Stomach (tissue), 9 donors: ENCODE results near the gene C10orf105. TPM values are rescaled to one million over a fixed set of nuclear protein-coding genes. Genes with fewer than 3 reads are reported as not detected.

ENCODE experiments used
- DNase-seq, 2 donors: peaks; one replicate each; pipeline versions ENCODE4 v3.0.0 to v3.0.0-alpha.2; 2013 to 2019
- H3K27ac ChIP-seq, 5 donors: fragments of 200-600 bp in 4 of 5; sonication (generic) in 4 of 5; one replicate each; pipeline ENCODE4 v1.5.1; 2013 to 2019; ENCODE audit warnings: mild to moderate bottlenecking in 1 of 5, moderate library complexity in 1 of 5
- H3K27me3 ChIP-seq, 3 donors: fragments of 200-600 bp; sonication (generic); one replicate each; pipeline ENCODE4 v1.5.1; 2017 to 2019; ENCODE audit warnings: mixed run types in 1 of 3
- H3K36me3 ChIP-seq, 4 donors: fragments of 200-600 bp; sonication (generic); 1 replicate in 3 of 4; 2 replicates in 1 of 4; pipeline ENCODE4 v1.5.1; 2016 to 2019
- H3K4me1 ChIP-seq, 4 donors: fragments of 200-600 bp; sonication (generic); one replicate each; pipeline ENCODE4 v1.5.1; 2016 to 2019
- H3K4me3 ChIP-seq, 4 donors: fragments of 200-600 bp; sonication (generic) in 3 of 4; one replicate each; pipeline ENCODE4 v1.5.1; 2016 to 2019; ENCODE audit warnings: mild to moderate bottlenecking in 1 of 4
- H3K9me3 ChIP-seq, 4 donors: fragments of 200-600 bp; sonication (generic); one replicate each; pipeline ENCODE4 v1.5.1; 2016 to 2019
- EP300 ChIP-seq: sonication (generic); formaldehyde crosslinking; IDR thresholded peaks from one replicate; pipeline ENCODE4 v1.6.1; 2017; ENCODE audit warnings: antibody characterized with exemption
- POLR2A ChIP-seq, 4 donors: fragments of 450-650 bp; IDR thresholded peaks; one replicate each; pipeline ENCODE4 v1.6.1; 2016; ENCODE audit warnings: antibody characterized with exemption in 4 of 4, control low read depth in 2 of 4, mild to moderate bottlenecking in 1 of 4, moderate library complexity in 1 of 4
- POLR2AphosphoS5 ChIP-seq, 3 donors: sonication (generic); formaldehyde crosslinking; IDR thresholded peaks; one replicate each; pipeline ENCODE4 v1.6.1; 2016; ENCODE audit warnings: antibody characterized with exemption in 3 of 3
- WGBS, 5 donors: extraction: QIAGEN DNeasy Blood & Tissue Kit in 3 of 5; methylation state at CpG; one replicate each; pipeline versions ENCODE4 v1.1.5 to v1.1.7; 2013 to 2018; 5-methylcytosine and 5-hydroxymethylcytosine counted together
- intact Hi-C: fragments of 100-400 bp; cut with DNase I; formaldehyde crosslinking; loops from one replicate; pipeline ENCODE4 v1.15.1; 2023; ENCODE audit warnings: low total_unique reads
- polyA plus RNA-seq, 3 donors: library from polyadenylated mRNA; stranded (reverse); fragments of 200-250 nt; gene quantifications; one replicate each; pipeline ENCODE4 v1.2.3, GENCODE V29; 2013
- total RNA-seq, 5 donors: library from RNA; depleted of rRNA; stranded (reverse); fragments of >200 nt; gene quantifications; one replicate each; pipeline versions ENCODE4 v1.1.0 to v1.2.3, GENCODE V29; 2014 to 2016
- TF ChIP-seq, protein P1 (sequence below), 7 experiments: fragments of 450-650 bp in 4 of 7; fragments of 200-600 bp in 3 of 7; sonication (generic) in 3 of 7; IDR thresholded peaks; one replicate each; pipeline ENCODE4 v1.5.1; 2016 to 2019; ENCODE audit warnings: antibody characterized with exemption in 7 of 7, control low read depth in 2 of 7, mild to moderate bottlenecking in 1 of 7
- donor health status: healthy with polysubstance abuse.
- donor health status: Bipolar disorder and iron deficiency.
- donor health status: healthy.

C10orf105 gene
- total and polyA plus RNA-seq, 8 donors: 0.03 TPM; not detected in 7

DNA sequence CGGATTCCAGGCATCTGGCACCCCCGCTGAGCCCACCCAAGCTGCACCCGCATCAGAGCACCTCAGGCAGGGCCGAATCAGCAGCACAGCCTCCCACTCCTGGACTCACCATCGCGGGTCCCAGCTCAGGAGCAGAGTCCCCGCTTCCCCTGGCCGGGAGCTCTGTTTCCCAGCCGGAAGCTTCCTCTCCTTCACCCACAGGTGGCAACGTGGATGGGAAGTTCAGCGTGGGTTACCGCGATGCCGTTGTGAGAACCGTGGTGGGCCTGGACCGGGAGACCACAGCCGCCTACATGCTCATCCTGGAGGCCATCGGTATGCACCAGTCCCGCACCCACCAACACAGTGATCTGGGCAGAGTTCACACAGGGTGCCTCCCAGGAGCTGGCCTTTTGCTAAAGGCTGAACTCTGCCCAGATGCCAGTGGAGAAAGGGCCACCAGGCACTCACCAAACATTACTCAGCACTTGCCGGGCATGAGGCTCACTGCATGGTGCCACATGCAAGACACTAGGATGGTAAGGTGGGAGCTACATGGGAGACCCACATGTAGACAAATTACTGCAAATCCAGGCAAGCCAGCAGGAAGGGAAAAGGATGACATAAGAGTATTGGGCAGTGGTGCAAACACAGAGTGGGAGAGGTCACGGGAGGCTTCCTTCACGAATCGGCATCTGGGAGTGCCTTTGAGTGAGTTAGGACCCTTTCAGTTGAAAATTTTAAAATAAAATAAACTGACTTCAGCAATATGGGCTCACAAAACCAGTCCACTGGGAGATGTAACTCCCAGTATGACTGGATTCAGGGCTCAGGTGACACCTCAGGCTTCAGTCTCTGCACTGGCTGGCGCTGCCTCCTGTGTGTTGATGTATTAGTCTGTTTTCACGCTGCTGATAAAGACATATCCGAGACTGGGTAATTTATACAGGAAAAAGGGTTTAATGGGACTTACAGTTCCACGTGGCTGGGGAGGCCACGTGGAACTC, 10.4 kb downstream of the C10orf105 start:
- peaks cover 0 to 3% (median 0%) of the 10 kb centered on the region in 3 donors for H3K27me3 ChIP-seq
- no peak overlapping the region for H3K4me3 ChIP-seq
- no peak overlapping the region for H3K27ac ChIP-seq
- WGBS, 5 donors: 64 to 74% (median 67%) methylated on average over 19 to 28 of the region's 28 CpGs
- no peak for TF ChIP-seq POLR2AphosphoS5 (IDR thresholded peaks at IDR 0.05)
- TF ChIP-seq EP300: no peak
- no peak for TF ChIP-seq POLR2A (IDR thresholded peaks at IDR 0.05)
- TF ChIP-seq, protein P1, sequence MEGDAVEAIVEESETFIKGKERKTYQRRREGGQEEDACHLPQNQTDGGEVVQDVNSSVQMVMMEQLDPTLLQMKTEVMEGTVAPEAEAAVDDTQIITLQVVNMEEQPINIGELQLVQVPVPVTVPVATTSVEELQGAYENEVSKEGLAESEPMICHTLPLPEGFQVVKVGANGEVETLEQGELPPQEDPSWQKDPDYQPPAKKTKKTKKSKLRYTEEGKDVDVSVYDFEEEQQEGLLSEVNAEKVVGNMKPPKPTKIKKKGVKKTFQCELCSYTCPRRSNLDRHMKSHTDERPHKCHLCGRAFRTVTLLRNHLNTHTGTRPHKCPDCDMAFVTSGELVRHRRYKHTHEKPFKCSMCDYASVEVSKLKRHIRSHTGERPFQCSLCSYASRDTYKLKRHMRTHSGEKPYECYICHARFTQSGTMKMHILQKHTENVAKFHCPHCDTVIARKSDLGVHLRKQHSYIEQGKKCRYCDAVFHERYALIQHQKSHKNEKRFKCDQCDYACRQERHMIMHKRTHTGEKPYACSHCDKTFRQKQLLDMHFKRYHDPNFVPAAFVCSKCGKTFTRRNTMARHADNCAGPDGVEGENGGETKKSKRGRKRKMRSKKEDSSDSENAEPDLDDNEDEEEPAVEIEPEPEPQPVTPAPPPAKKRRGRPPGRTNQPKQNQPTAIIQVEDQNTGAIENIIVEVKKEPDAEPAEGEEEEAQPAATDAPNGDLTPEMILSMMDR (IDR thresholded peaks at IDR 0.05): no peak
- peaks cover 17 to 37% (median 26%) of the 10 kb centered on the region in 4 donors for H3K4me1 ChIP-seq
- no peaks in the 10 kb centered on the region for H3K36me3 ChIP-seq
- H3K9me3 ChIP-seq: no peaks in the 10 kb centered on the region
- DNase-seq: no peak
- intact Hi-C loops: loop anchor here (10.0 kb wide), 1 partner anchor 314 kb away; the partner anchor contains the start of gene CDH23

DNA sequence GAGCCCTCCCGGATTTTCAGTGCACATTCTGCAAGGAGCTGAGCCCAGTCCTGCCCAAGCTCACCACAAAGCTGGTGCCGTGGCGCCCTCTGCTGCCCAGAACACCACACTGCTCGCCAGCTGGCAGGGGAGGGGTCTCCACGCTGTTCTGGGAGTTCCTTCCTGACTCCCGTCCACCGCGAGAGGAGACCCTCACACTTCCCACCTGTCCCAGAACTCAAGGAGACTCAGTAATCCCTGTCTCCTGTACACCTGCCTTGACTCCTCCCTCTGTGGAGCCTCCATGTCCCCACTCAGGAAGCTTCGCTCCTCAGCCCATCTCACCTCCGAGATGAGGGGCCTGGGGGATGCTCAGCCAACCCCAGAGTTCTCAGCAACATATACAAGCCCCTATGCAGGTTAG, 11.3 kb downstream of the C10orf105 start:
- Histone ChIP-seq H3K27me3 (peaks cover 0 to 3% (median 0%) of the 10 kb centered on the region in 3 donors), H3K9me3 (no peaks in the 10 kb centered on the region), H3K4me3 (no peak overlapping the region), H3K27ac (no peak overlapping the region), H3K36me3 (no peaks in the 10 kb centered on the region), H3K4me1 (peaks cover 8 to 28% (median 17%) of the 10 kb centered on the region in 4 donors)
- TF ChIP-seq EP300: no peak
- TF ChIP-seq, protein P1 (IDR thresholded peaks at IDR 0.05): peak in 5 of 7 experiments; percentile 61 to 86 (median 69)
- 13 to 24% (median 16%) methylated on average over 9 to 10 of the region's 10 CpGs for WGBS, 5 donors
- intact Hi-C loops: loop anchor here (10.0 kb wide), 1 partner anchor 314 kb away; the partner anchor contains the start of gene CDH23
- DNase-seq: peak; percentile 62 to 81

DNA sequence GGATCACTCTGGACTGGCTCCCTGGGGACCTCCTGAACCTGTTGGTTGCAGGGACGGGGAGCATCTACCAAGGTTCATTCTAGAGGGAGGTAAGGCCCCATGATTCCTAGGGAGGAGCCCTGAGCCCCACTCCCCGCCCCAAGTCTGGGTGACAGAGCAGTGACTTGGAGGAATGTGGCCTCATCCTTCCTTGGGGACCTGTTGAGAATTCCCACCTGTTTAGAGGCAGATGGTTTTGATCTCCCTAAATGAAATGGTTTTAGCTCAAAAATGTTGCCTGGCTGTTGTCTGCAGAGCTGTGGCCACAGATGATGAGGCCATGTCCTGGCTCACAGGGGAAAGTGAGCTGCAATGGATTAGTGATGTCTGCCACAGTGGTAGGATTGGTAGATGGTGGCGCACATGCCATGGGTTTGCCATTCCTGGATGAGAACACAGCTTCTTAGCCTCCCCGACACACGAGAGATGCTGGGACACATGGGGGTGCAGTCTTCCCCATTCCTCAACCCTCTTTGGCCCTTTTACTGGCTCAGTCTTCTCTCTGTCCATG, 12.3 kb downstream of the C10orf105 start:
- Histone ChIP-seq H3K27me3 (peaks cover 0 to 3% (median 0%) of the 10 kb centered on the region in 3 donors), H3K4me3 (no peak overlapping the region), H3K9me3 (no peaks in the 10 kb centered on the region), H3K27ac (no peak overlapping the region), H3K36me3 (no peaks in the 10 kb centered on the region), H3K4me1 (peaks cover 0 to 19% (median 7%) of the 10 kb centered on the region in 4 donors)
- TF ChIP-seq POLR2AphosphoS5 (IDR thresholded peaks at IDR 0.05) (no peak), POLR2A (IDR thresholded peaks at IDR 0.05) (no peak)
- TF ChIP-seq, protein P1 (IDR thresholded peaks at IDR 0.05): no peak
- intact Hi-C loops: loop anchor here (10.0 kb wide), 1 partner anchor 313 kb away; the partner anchor contains the start of gene CDH23
- no peak for DNase-seq
- 83 to 95% (median 94%) methylated on average over 3 to 5 of the region's 5 CpGs for WGBS, 5 donors
